IMR-90 (cell line): ENCODE measurements around the gene TNFRSF1A.

Source experiments
- CEBPB ChIP-seq: IDR thresholded peaks from 2 replicates; pipeline ENCODE4 v1.6.1; 2012; ENCODE audit warnings: low read depth, low read length, improper control_type of control experiment
- CTCF ChIP-seq: conservative IDR thresholded peaks from 2 replicates; pipeline ENCODE4 v1.5.1; 2012; ENCODE audit warnings: mild to moderate bottlenecking, low read depth, low read length, improper control_type of control experiment
- ELK1 ChIP-seq: fragments of 150-350 bp; IDR thresholded peaks from 2 replicates; pipeline ENCODE4 v1.6.1; 2016; ENCODE audit warnings: low read depth, mild to moderate bottlenecking, low read length, moderate library complexity, borderline replicate concordance
- MAFK ChIP-seq: IDR thresholded peaks from 2 replicates; pipeline ENCODE4 v1.6.1; 2012; ENCODE audit warnings: low read depth, low read length, improper control_type of control experiment
- POLR2A ChIP-seq: IDR thresholded peaks from 2 replicates; pipeline ENCODE4 v1.6.1; 2012; ENCODE audit warnings: mild to moderate bottlenecking, low read depth, low read length
- RAD21 ChIP-seq: IDR thresholded peaks from 2 replicates; pipeline ENCODE4 v1.6.1; 2012; ENCODE audit warnings: low read length, improper control_type of control experiment

- TF ChIP-seq CTCF (no peak), ELK1 (no peak), MAFK (no peak), RAD21 (no peak), POLR2A (no peak), CEBPB (no peak)
These were observed 42.9 kb upstream of the TNFRSF1A start for GRCh38 chr12:6384499-6385436.
